Osteoblast (primary cell): ENCODE measurements around the gene TMCO6. TPM values are rescaled to one million over a fixed set of nuclear protein-coding genes. Genes with fewer than 3 reads are reported as not detected.

Source experiments
- DNase-seq: peaks from one replicate; pipeline ENCODE4 v3.0.0; 2011; ENCODE audit warnings: low spot score, mixed read lengths; ENCODE audit not compliant: insufficient read length; ENCODE audit errors: missing footprints
- H2AFZ ChIP-seq: 2 replicates; pipeline ENCODE4 v1.6.0; 2011; ENCODE audit warnings: mild to moderate bottlenecking, low read length
- H3K27ac ChIP-seq: 2 replicates; pipeline ENCODE4 v1.5.1; 2011; ENCODE audit warnings: mild to moderate bottlenecking, low read depth, low read length, moderate library complexity
- H3K27me3 ChIP-seq: 2 replicates; pipeline ENCODE4 v1.6.0; 2012; ENCODE audit warnings: mild to moderate bottlenecking, control low read depth, inconsistent platforms, low read length, moderate library complexity; ENCODE audit not compliant: insufficient read depth
- H3K36me3 ChIP-seq: 2 replicates; pipeline ENCODE4 v1.5.1; 2011; ENCODE audit warnings: mild to moderate bottlenecking, low read length, control low read depth, moderate library complexity; ENCODE audit not compliant: insufficient read depth
- H3K4me1 ChIP-seq: 2 replicates; pipeline ENCODE4 v1.5.1; 2011; ENCODE audit warnings: mild to moderate bottlenecking, low read length, control low read depth, moderate library complexity; ENCODE audit not compliant: insufficient read depth
- H3K4me2 ChIP-seq: 2 replicates; pipeline ENCODE4 v1.6.0; 2011; ENCODE audit warnings: mild to moderate bottlenecking, low read length; ENCODE audit not compliant: insufficient read depth
- H3K4me3 ChIP-seq: fragments of 200-600 bp; sonication (generic); 3 replicates; pipeline ENCODE4 v1.5.1; 2012; ENCODE audit warnings: mild to moderate bottlenecking, low read length, inconsistent platforms; ENCODE audit not compliant: insufficient read depth
- H3K79me2 ChIP-seq: 2 replicates; pipeline ENCODE4 v1.6.0; 2012; ENCODE audit warnings: mild to moderate bottlenecking, low read length, control low read depth, inconsistent platforms; ENCODE audit not compliant: insufficient read depth
- H3K9me3 ChIP-seq: 2 replicates; pipeline ENCODE4 v1.5.1; 2011; ENCODE audit warnings: low read depth, low read length, control low read depth
- H4K20me1 ChIP-seq: 2 replicates; pipeline ENCODE4 v1.6.0; 2012; ENCODE audit warnings: mild to moderate bottlenecking, low read length, control low read depth; ENCODE audit not compliant: insufficient read depth
- total RNA-seq: library from RNA; depleted of rRNA; stranded (reverse); fragments of >200 nt; gene quantifications from 2 replicates; pipeline ENCODE4 v1.2.3, GENCODE V29; 2012
- TF ChIP-seq, protein P1 (sequence below): IDR thresholded peaks from 2 replicates; pipeline ENCODE4 v1.5.1; 2011; ENCODE audit warnings: mild to moderate bottlenecking, low read depth, low read length, moderate library complexity; ENCODE audit errors: extremely low read depth

The TMCO6 gene
- total RNA-seq, 1 donor: 8.3 TPM

GRCh38 chr5:140678993-140679392 is 39.7 kb downstream of the TMCO6 start:
- Histone ChIP-seq H3K4me2 (no peak overlapping the region), H3K79me2 (peaks cover 2% of the 10 kb centered on the region), H3K36me3 (peaks cover 70% of the 10 kb centered on the region), H3K4me1 (no peaks in the 10 kb centered on the region), H4K20me1 (no peaks in the 10 kb centered on the region), H3K9me3 (no peaks in the 10 kb centered on the region), H3K27me3 (no peaks in the 10 kb centered on the region), H3K27ac (no peak overlapping the region), H3K4me3 (no peak overlapping the region), H2AFZ (no peak overlapping the region)
- TF ChIP-seq, protein P1, sequence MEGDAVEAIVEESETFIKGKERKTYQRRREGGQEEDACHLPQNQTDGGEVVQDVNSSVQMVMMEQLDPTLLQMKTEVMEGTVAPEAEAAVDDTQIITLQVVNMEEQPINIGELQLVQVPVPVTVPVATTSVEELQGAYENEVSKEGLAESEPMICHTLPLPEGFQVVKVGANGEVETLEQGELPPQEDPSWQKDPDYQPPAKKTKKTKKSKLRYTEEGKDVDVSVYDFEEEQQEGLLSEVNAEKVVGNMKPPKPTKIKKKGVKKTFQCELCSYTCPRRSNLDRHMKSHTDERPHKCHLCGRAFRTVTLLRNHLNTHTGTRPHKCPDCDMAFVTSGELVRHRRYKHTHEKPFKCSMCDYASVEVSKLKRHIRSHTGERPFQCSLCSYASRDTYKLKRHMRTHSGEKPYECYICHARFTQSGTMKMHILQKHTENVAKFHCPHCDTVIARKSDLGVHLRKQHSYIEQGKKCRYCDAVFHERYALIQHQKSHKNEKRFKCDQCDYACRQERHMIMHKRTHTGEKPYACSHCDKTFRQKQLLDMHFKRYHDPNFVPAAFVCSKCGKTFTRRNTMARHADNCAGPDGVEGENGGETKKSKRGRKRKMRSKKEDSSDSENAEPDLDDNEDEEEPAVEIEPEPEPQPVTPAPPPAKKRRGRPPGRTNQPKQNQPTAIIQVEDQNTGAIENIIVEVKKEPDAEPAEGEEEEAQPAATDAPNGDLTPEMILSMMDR: no peak
- no peak for DNase-seq

DNA sequence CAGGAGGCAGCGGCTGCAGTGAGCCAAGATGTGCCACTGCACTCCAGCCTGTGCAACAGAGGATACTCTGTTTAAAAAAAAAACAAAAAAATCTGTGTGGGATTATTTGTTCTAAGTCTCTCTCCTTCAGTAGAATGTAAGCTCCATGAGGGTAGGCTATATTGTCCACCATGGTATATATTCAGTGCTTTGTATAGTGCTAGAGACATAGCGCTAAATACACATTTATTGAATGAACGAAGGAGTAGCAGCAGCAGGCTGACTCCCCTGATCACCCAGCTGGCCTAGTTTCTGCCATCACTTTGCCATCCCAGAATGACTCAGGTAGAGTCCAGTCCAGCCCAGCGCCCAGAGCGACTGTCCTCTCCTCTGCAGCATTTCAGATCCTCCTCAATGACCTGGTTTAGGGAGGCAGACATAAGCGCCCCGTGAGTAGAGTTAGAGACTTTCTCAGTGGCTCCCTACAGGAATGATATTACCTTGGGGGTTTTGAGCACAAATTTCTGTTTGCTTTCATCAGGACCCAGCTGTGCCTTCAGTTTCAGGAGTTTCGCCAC is 51.2 kb downstream of the TMCO6 start:
- Histone ChIP-seq H3K9me3 (no peaks in the 10 kb centered on the region), H2AFZ (peak overlapping the region; percentile 99), H3K4me2 (peak overlapping the region; percentile 95), H3K4me1 (peaks cover 12% of the 10 kb centered on the region), H3K36me3 (peaks cover 42% of the 10 kb centered on the region), H3K4me3 (peak overlapping the region; percentile 90), H3K79me2 (peaks cover 69% of the 10 kb centered on the region), H4K20me1 (peaks cover 6% of the 10 kb centered on the region), H3K27ac (peak overlapping the region; percentile 74), H3K27me3 (no peaks in the 10 kb centered on the region)
- TF ChIP-seq, protein P1: no peak
- DNase-seq: no peak

DNA sequence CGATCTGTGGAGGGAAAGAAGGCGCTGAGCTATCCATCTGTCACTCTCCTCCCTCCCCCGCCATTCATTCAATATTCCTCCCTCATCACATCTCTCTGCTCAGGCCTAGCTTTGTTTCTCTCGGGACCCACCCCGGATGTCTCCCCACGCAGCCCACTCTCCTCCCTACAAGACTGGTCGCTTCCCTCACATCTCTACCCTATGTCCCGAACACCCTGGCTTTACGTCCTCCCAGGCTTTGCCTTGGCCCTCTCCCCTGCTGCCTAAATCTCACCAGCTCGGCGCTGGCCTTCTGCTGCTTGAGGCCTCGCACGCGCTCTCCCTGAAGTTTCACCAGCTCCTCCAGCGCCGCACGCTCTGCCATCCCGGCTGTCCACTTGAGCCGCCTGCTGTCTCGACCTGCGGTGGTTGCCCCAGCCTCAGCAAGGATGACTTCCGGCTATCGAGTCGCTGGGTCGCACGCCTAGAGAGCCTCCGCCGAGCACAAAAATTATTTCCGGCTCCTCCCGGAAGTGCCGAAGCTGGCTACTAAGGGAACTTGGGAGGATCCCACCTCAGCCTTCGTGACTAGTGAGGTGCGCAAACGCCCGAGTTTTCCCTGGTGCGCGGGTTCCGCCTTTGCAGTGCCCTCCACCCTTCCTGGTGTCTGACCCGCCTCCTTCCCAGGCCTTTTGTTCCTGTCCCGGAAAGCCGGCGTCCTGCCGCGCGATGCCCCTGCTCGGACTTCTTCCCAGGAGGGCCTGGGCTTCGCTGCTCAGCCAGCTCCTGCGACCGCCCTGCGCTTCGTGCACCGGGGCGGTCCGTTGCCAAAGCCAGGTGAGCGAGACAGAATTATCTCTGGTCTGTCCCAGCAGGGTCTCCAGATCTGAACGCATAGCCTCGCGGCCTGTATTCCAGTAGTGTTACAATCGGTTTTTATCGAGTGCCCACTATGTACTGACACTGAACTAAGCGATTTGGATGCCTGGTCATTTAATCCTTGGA is 52.0 kb downstream of the TMCO6 start, which contains the start of the genes HARS1 and HARS2:
HARS1 (minus strand) TSS at position 430 of the 984 bp plus-strand sequence; CDS start at position 364, 66 bp downstream.
HARS2 (plus strand) TSS at position 515 of the 984 bp plus-strand sequence; CDS start at position 709, 194 bp downstream.
- Histone ChIP-seq H3K9me3 (no peaks in the 10 kb centered on the region), H3K4me3 (peak within 1 kb of the TSS; percentile 90), H3K27me3 (no peaks in the 10 kb centered on the region), H3K4me2 (peak within 1 kb of the TSS; percentile 95), H3K79me2 (peaks cover 75% of the 10 kb centered on the region), H4K20me1 (peaks cover 6% of the 10 kb centered on the region), H3K4me1 (peaks cover 12% of the 10 kb centered on the region), H2AFZ (peak within 1 kb of the TSS; percentile 99), H3K36me3 (peaks cover 49% of the 10 kb centered on the region), H3K27ac (peak within 1 kb of the TSS; percentile 74)
- TF ChIP-seq, protein P1: no peak
- peak; percentile 98 for DNase-seq

DNA sequence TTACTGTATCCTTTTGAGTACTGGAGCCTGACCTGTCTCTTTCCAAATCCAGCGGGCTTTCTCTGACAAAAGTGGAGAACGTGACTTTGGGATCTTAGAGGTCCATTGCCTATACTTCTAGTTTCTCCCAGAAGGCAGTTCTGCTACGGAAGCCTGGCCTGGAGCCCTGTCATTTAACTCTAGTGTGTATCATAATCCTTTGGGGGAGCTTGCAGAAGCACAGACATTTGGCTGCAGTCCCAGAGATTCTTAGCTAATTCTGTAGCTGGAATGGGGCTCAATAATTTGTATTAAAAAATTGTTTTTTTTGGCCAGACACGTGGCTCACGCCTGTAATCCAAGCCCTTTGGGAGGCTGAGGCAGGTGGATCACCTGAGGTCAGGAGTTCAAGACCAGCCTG is 55.0 kb downstream of the TMCO6 start:
- no peak overlapping the region for H2AFZ ChIP-seq
- TF ChIP-seq, protein P1: no peak
- H3K9me3 ChIP-seq: no peaks in the 10 kb centered on the region
- no peak overlapping the region for H3K27ac ChIP-seq
- no peak for DNase-seq
- H3K4me1 ChIP-seq: peaks cover 12% of the 10 kb centered on the region
- peaks cover 60% of the 10 kb centered on the region for H3K79me2 ChIP-seq
- H3K27me3 ChIP-seq: no peaks in the 10 kb centered on the region
- no peak overlapping the region for H3K4me2 ChIP-seq
- no peak overlapping the region for H3K4me3 ChIP-seq
- H4K20me1 ChIP-seq: peaks cover 6% of the 10 kb centered on the region
- H3K36me3 ChIP-seq: peaks cover 65% of the 10 kb centered on the region
